Left lobe of liver (tissue), 2 donors: ENCODE data around the gene CAPN7. TPM values are rescaled to one million over a fixed set of nuclear protein-coding genes. Genes with fewer than 3 reads are reported as not detected.
A peak's percentile ranks its signal among the peaks of the same experiment; 100 is the strongest.

Experiments used
- ATAC-seq: fragments of 200-7000 bp; cut with Tn5 transposase; one replicate; pipeline ENCODE4 v1.9.1; 2020; ENCODE audit warnings: mild to moderate bottlenecking, moderate library complexity
- DNase-seq: peaks from one replicate; pipeline ENCODE4 v3.0.0-alpha.2; 2020; ENCODE audit warnings: low spot score
- total RNA-seq: library from RNA; stranded (reverse); gene quantifications from one replicate; pipeline ENCODE4 v1.2.1, GENCODE V29; 2021
- donor health status: DM: no; HTN: no; CAD: no; lungs with moderate emphysema.
- donor health status: DM: no; HTN: yes; CAD: no.

CAPN7 gene
- total RNA-seq, 1 donor from 2014 or later = 26.8 TPM

GRCh38 chr3:15198686-15199085, 7.4 kb upstream of the CAPN7 start:
- DNase-seq (no peak), ATAC-seq (no peak)

DNA sequence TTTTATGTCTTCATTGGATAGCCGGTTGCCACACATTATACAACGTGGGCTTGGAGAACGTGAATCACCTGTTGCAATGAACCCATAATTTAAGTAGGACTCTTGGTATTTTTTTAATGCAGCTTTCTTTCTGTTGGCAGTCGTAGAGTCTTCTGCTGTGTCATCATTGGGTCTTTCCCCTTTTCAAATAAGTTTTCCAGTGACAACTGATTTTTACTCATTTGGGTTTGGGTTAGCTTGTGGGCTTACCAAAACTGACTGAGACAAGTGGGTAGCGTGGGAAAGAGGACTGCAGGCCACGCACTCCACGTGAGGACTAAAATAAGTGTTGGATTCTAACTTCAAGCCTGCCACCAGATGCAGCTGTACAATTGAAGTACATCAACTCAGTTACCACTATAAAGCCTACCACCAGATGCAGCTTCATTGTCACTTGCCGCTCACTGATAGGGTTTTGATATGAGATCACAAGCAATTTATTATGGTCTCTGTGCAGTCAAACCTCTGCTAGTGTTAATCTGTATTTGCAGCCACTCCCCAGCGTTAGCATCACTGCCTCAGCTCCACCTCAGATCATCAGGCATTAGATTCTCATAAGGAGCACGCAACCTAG, 6.4 kb upstream of the CAPN7 start:
- ATAC-seq (no peak), DNase-seq (no peak)

GRCh38 chr3:15204005-15204404, 2.0 kb upstream of the CAPN7 start:
- peak; percentile 60 for DNase-seq

GRCh38 chr3:15205482-15205933, 538 bp upstream of the CAPN7 start:
- DNase-seq = no peak
- no peak for ATAC-seq

More at GRCh38 chr3:15204005-15204404, 2.0 kb upstream of the CAPN7 start:
- peak; percentile 8 for ATAC-seq

DNA sequence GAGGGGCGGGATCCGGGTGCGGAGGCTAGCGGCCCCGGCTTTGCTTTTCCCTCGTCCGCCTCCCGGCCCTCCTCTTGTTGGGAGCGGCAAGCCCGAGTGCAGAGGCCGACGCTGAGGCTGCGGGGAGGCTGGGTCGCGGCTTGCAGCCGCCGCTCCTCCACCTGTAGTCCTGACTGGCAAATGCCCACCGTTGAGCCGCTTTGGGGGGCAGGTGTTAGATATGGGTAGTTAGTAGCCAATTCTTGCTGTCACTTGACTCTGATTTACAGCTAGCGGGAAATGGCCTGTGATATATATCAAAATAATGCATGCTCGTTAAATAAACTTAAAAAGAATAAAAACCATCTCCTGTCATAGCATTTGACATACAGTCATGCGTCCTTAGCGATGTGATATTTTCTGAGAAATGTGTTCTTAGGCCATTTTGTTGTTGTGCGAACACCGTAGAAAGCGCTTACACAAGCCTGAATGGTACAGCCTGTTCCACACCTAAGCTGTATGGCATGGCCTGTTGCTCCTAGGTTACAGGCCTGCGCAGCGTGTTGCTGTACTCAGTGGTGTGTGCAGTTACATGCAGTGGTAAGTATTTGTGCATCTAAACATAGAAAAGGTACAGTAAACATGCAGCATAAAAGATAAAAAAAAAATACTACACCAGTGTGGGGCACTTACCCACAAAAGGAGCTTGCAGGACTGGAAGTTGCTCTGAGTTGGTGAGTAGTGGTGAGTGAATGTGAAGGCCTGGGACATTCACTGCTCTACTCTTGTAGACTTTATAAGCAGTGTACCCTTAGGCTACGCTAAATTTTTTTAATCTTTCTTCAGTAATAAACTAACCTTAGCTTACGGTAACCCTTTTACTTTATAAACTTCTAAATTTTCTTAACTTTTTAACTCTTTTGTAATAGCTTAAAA, 873 bp downstream of the CAPN7 start:
- peak; percentile 52 for DNase-seq
- peak; percentile 64 for ATAC-seq

- DNase-seq = no peak
These were observed 1.9 kb downstream of the CAPN7 start for GRCh38 chr3:15207836-15208504.

GRCh38 chr3:15211937-15212336, 5.9 kb downstream of the CAPN7 start:
- DNase-seq = no peak
- ATAC-seq = no peak

More at GRCh38 chr3:15207836-15208504, 1.9 kb downstream of the CAPN7 start:
- ATAC-seq = no peak

DNA sequence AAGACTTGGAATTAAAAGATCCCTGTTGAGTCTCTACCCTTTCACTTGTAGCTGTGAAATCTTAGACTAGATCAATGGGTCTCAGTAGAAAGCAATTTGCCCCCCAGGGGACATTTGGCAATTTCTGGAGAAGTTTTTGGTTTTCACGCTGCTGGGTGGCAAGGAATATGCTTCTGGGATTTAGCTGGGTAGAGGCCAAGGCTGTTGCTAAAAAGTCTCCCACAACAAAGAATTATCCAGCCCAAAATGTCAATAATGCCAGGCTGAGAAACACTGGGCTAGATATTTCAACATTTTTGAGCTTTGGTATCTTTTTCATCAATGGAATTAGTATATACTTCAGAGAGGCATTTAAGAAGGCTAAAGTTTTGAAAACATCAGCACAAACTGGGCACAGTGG, 8.7 kb downstream of the CAPN7 start:
- ATAC-seq = peak; percentile 53

DNA sequence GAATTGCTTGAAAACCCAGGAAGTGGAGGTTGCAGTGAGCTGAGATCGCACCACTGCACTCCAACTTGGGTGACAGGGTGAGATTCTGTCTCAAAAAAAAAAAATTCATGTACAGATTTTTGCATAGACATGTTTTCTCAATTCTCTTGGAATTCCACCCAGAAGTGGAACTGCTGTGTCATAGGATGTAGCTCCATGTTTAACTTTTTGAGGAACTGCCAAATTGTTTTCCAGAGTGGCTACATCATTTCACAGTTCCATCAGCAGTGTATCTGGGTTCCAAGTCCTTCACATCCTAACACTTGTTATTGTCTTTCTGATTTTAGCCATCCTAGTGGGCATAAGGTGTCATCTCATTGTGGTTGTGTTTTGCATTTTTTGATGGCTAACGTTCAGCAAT, 9.9 kb downstream of the CAPN7 start:
- no peak for DNase-seq
- ATAC-seq = peak; percentile 29

More for the DNA sequence above, 8.7 kb downstream of the CAPN7 start:
- DNase-seq = no peak

DNA sequence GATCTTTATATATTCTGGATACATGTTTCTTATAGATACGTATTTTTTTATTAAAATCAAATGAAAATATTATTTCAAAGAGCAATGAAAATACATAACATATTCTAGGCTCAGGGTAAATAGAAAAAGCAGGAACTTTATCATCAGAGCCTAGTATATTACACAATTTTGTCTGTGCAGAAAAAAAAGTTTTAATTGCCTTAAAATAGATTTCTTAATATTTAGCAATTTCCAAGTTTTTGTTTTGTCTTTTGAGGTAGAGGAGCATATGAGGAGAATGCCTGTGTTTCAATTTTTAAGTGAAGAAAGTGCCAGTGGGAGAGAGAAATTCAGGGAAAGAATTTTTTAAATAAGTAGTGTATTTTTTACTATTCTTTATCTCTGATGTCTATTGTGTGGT, 10.5 kb downstream of the CAPN7 start:
- ATAC-seq (no peak), DNase-seq (no peak)

- no peak for ATAC-seq
- DNase-seq = no peak
These were observed 11.1 kb downstream of the CAPN7 start for GRCh38 chr3:15217011-15217671.

GRCh38 chr3:15217841-15218267, 11.8 kb downstream of the CAPN7 start:
- no peak for ATAC-seq
- no peak for DNase-seq

DNA sequence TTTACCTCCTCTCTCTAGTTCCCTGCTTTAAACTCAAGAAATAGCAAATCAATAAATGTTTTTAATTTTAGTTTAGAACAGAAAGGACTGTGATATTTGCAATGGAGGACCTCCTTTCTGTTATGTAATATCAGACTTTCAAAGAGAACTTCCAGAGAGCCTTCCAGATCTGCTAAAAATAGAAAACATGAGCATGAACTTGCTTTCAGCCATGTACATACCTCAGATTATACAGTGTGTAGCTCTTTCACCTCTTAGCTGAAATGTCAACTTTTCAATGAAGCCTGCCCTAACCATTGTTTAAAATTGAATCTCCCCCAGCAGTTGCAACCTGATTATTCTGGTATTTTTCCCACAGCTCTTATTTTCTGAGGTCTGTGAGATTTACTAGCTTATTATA, 12.6 kb downstream of the CAPN7 start:
- ATAC-seq (no peak), DNase-seq (no peak)

DNA sequence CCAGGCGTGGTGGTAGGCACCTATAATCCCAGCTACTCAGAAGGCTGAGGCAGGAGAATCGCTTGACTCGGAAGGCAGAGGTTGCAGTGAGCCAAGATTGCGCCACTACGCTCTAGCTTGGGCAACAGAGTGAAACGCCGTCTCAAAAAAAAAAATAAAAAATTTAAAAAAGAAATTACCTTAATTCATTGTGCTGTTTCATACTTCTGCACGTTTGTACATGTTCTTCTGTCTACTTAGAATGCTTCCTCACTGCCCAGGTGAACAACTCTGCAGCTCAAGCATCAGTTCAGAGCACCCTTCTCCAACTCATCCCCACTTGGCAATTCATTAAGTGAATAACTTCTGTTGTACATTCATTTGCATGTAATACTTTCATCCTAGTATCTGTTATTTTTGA, 14.0 kb downstream of the CAPN7 start:
- ATAC-seq (peak; percentile 26), DNase-seq (no peak)

DNA sequence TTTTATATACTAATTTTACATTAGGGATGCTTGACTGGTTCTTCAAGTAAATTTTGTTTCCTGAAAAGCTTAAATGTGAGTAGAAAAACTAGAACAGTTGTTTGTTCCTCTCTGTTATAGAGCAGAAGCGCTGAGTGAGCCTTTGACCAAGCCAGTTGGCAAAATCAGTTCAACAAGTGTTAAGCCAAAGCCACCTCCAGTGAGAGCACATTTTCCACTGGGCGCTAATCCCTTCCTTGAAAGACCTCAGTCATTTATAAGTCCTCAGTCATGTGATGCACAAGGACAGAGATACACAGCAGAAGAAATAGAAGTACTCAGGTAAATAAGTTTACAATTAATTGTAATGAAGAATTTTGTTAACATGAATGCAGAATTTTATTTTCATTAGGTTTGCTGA, 14.6 kb downstream of the CAPN7 start:
- DNase-seq (no peak), ATAC-seq (no peak)

GRCh38 chr3:15221574-15222217, 15.7 kb downstream of the CAPN7 start:
- ATAC-seq (no peak), DNase-seq (no peak)

DNA sequence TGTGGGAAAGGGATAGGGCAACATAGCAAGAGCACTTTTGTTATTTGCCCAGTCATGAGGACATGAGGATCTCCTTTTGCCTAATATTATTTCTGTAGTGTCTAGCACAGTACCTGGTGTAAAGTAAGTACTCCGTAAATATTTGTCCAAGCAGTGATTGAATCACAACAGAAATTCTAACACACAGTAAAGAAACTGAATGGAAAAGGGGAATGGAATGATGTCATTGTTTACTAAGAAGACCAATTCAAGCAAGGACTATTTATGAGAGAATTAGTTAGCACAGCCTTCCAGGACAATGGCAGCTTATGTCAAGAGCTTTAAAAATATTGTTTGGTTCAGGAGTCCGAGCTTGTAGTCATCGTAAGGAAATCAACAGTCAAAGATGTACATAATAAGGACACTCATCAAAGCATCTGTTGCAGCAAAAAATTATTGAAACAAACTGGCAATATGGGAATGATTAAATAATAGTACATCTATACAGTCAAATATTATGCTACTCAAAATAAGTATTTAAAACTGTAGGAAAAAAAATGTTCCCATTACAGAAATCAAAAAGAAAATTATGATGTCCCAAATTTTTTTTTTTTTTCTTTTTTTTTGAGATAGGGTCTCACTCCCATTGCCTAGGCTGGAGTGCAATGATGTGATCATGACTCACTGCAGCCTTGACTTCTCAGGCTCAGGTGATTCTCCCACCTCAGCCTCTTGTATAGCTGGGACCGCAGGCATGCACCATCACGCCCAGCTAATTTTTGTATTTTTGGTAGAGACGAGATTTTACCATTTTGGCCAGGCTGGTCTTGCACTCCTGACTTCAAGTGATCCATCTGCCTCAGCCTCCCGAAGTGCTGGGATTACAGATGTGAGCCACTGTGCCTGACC, 17.9 kb downstream of the CAPN7 start:
- no peak for DNase-seq
- ATAC-seq = no peak

GRCh38 chr3:15228147-15228546, 22.1 kb downstream of the CAPN7 start:
- no peak for DNase-seq
- no peak for ATAC-seq

- no peak for ATAC-seq
These were observed 23.2 kb downstream of the CAPN7 start for GRCh38 chr3:15229262-15229661.

More at GRCh38 chr3:15229262-15229661, 23.2 kb downstream of the CAPN7 start:
- no peak for DNase-seq
